CD14-positive monocyte (primary cell): ENCODE data around the gene ZNF594. TPM values are rescaled to one million over a fixed set of nuclear protein-coding genes. Genes with fewer than 3 reads are reported as not detected.

Experiments
- DNase-seq, 3 donors: peaks; one replicate each; pipeline ENCODE4 v3.0.0-alpha.2; 2011 to 2022
- H2AFZ ChIP-seq: 2 replicates; pipeline ENCODE4 v1.6.0; 2012; ENCODE audit warnings: mild to moderate bottlenecking, low read depth, low read length, inconsistent platforms; ENCODE audit not compliant: insufficient read depth, poor library complexity, severe bottlenecking
- H3K27ac ChIP-seq, 2 donors: 1 replicate in 1 of 2; 2 replicates in 1 of 2; pipeline ENCODE4 v1.5.1; 2012 to 2013; ENCODE audit warnings: low read length in 2 of 2, control low read depth in 1 of 2, inconsistent platforms in 1 of 2, low read depth in 1 of 2, mild to moderate bottlenecking in 1 of 2
- H3K27me3 ChIP-seq, 2 donors: one replicate each; pipeline versions ENCODE4 v1.6.0 to v1.6.1; 2011 to 2013; ENCODE audit warnings: low read length in 2 of 2; ENCODE audit not compliant: control insufficient read depth in 2 of 2, insufficient read depth in 2 of 2
- H3K36me3 ChIP-seq, 2 donors: replicated peaks in 1 of 2; 1 replicate in 1 of 2; 2 replicates in 1 of 2; pipeline versions ENCODE4 v1.5.1 to v1.6.1; 2012 to 2013; ENCODE audit warnings: low read length in 2 of 2, control low read depth in 1 of 2, inconsistent platforms in 1 of 2, mild to moderate bottlenecking in 1 of 2; ENCODE audit not compliant: insufficient read depth in 2 of 2, control insufficient read depth in 1 of 2
- H3K4me1 ChIP-seq, 2 donors: 1 replicate in 1 of 2; 2 replicates in 1 of 2; pipeline versions ENCODE4 v1.5.1 to v1.6.1; 2012 to 2013; ENCODE audit warnings: low read length in 2 of 2, control low read depth in 1 of 2, inconsistent platforms in 1 of 2, mild to moderate bottlenecking in 1 of 2, moderate library complexity in 1 of 2; ENCODE audit not compliant: insufficient read depth in 2 of 2, control insufficient read depth in 1 of 2
- H3K4me2 ChIP-seq: replicated peaks from 2 replicates; pipeline ENCODE3; 2012; ENCODE audit warnings: low read length, moderate library complexity, mild to moderate bottlenecking; ENCODE audit not compliant: poor library complexity, severe bottlenecking; ENCODE audit errors: extremely low read depth
- H3K4me3 ChIP-seq, 3 experiments: fragments of 200-600 bp in 1 of 3; sonication (generic) in 1 of 3; replicated peaks in 1 of 3; 1 replicate in 2 of 3; 2 replicates in 1 of 3; pipeline ENCODE4 v1.5.1; 2011 to 2013; ENCODE audit warnings: low read length in 3 of 3, mild to moderate bottlenecking in 3 of 3, control low read depth in 2 of 3, low read depth in 2 of 3, inconsistent platforms in 1 of 3, moderate library complexity in 1 of 3
- H3K79me2 ChIP-seq: 2 replicates; pipeline ENCODE4 v1.6.0; 2012; ENCODE audit warnings: mild to moderate bottlenecking, control low read depth, inconsistent platforms, low read length, moderate library complexity; ENCODE audit not compliant: insufficient read depth
- H3K9ac ChIP-seq: 2 replicates; pipeline ENCODE4 v1.6.0; 2017; ENCODE audit warnings: low read length, mild to moderate bottlenecking; ENCODE audit not compliant: insufficient read depth, poor library complexity, severe bottlenecking
- H3K9me3 ChIP-seq, 2 donors: replicated peaks in 1 of 2; 1 replicate in 1 of 2; 2 replicates in 1 of 2; pipeline versions ENCODE4 v1.5.1 to v1.6.1; 2012 to 2013; ENCODE audit warnings: low read length in 2 of 2, control low read depth in 1 of 2; ENCODE audit not compliant: control insufficient read depth in 1 of 2, insufficient read depth in 1 of 2
- H4K20me1 ChIP-seq: 2 replicates; pipeline ENCODE4 v1.6.0; 2012; ENCODE audit warnings: mild to moderate bottlenecking, low read length, control low read depth, moderate library complexity; ENCODE audit not compliant: insufficient read depth
- H3K27ac Mint-ChIP-seq, 7 donors: one replicate each; pipeline ENCODE4 v1.8.0; 2020; ENCODE audit warnings: mild to moderate bottlenecking in 7 of 7, mixed read lengths in 7 of 7, moderate library complexity in 6 of 7, inconsistent platforms in 2 of 7
- H3K27me3 Mint-ChIP-seq, 3 donors: one replicate each; pipeline ENCODE4 v1.8.0; 2021 to 2022; ENCODE audit warnings: low read depth in 3 of 3, mild to moderate bottlenecking in 3 of 3, mixed read lengths in 3 of 3, moderate library complexity in 3 of 3, inconsistent platforms in 1 of 3
- H3K36me3 Mint-ChIP-seq, 2 donors: one replicate each; pipeline ENCODE4 v1.8.0; 2020; ENCODE audit warnings: mixed read lengths in 2 of 2, inconsistent platforms in 1 of 2, mild to moderate bottlenecking in 1 of 2
- H3K4me1 Mint-ChIP-seq: one replicate; pipeline ENCODE4 v1.8.0; 2020; ENCODE audit warnings: mild to moderate bottlenecking, mixed read lengths
- H3K4me3 Mint-ChIP-seq, 2 donors: one replicate each; pipeline ENCODE4 v1.8.0; 2020; ENCODE audit warnings: mild to moderate bottlenecking in 2 of 2, mixed read lengths in 2 of 2, moderate library complexity in 1 of 2
- H3K9me3 Mint-ChIP-seq, 7 donors: one replicate each; pipeline ENCODE4 v1.8.0; 2020 to 2022; ENCODE audit warnings: mixed read lengths in 7 of 7, mild to moderate bottlenecking in 6 of 7, moderate library complexity in 6 of 7, inconsistent platforms in 2 of 7
- CTCF ChIP-seq: fragments of 200-600 bp; IDR thresholded peaks from one replicate; pipeline ENCODE4 v1.8.0; 2022; ENCODE audit warnings: antibody characterized with exemption, mild to moderate bottlenecking
- WGBS: methylation state at CpG from one replicate; pipeline ENCODE4 v1.1.5; 2013; ENCODE audit warnings: missing lambda C conversion rate; ENCODE audit not compliant: insufficient coverage; 5-methylcytosine and 5-hydroxymethylcytosine counted together
- intact Hi-C, 2 donors: fragments of 100-400 bp; cut with micrococcal nuclease; formaldehyde crosslinking; loops; one replicate each; pipeline versions ENCODE4 v1.15.0 to v1.15.1; 2023
- polyA plus RNA-seq, 3 donors: library from polyadenylated mRNA; depleted of rRNA in 1 of 3; unstranded in 2 of 3; stranded (reverse) in 1 of 3; fragments of 300-500 nt in 2 of 3; fragments of >200 nt in 1 of 3; fragmentation: Illumina TruSeq in 2 of 3; gene quantifications; 1 replicate in 2 of 3; 2 replicates in 1 of 3; pipeline ENCODE4 v1.2.3, GENCODE V29; 2012 to 2021

Gene ZNF594
- polyA plus RNA-seq, 3 donors = 0.34 to 1.0 TPM; not detected in 1

DNA sequence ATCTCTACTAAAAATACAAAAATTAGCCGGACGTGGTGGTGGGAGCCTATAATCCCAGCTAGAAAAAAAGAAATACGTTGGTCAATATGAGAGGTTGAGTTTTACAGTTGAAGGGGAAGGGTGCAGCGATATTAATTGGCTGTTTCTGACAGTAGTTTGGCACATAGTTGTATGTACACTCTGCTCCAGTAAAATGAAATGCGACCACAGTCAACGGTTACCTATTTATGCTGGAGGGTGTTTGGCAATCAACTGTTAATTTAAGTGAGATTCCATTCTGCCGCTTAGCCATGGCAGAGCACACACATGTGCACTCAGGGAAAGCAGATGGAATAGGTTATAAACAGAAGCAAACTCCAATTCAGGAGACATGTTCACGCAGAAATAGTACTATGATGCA, 9.3 kb upstream of the ZNF594 start:
- H3K9me3 Mint-ChIP-seq = peaks cover 0 to 2% (median 0%) of the 10 kb centered on the region in 7 donors
- peaks cover 0 to 11% of the 10 kb centered on the region in 2 donors for H3K36me3 ChIP-seq
- no peak overlapping the region for H3K27ac ChIP-seq
- no peak overlapping the region for H2AFZ ChIP-seq
- H3K4me2 ChIP-seq = no peak overlapping the region
- 86% methylated on average over 5 of the region's 8 CpGs for WGBS
- no peak overlapping the region for H3K4me3 Mint-ChIP-seq
- peaks cover 6 to 27% of the 10 kb centered on the region in 2 donors for H3K36me3 Mint-ChIP-seq
- H3K9me3 ChIP-seq = no peaks in the 10 kb centered on the region
- H3K27me3 ChIP-seq = no peaks in the 10 kb centered on the region
- peaks cover 0 to 5% of the 10 kb centered on the region in 2 donors for H3K4me1 ChIP-seq
- intact Hi-C loops = no loop called here
- no peak overlapping the region for H3K9ac ChIP-seq
- TF ChIP-seq CTCF = no peak
- peaks cover 0 to 2% (median 0%) of the 10 kb centered on the region in 3 donors for H3K27me3 Mint-ChIP-seq
- no peak for DNase-seq
- H4K20me1 ChIP-seq = no peaks in the 10 kb centered on the region
- no peak overlapping the region for H3K4me3 ChIP-seq
- no peak overlapping the region for H3K27ac Mint-ChIP-seq
- peaks cover 6% of the 10 kb centered on the region for H3K4me1 Mint-ChIP-seq
- H3K79me2 ChIP-seq = no peaks in the 10 kb centered on the region

- Histone ChIP-seq H3K4me3 (no peak overlapping the region), H2AFZ (no peak overlapping the region)
- H3K4me3 Mint-ChIP-seq = no peak overlapping the region
Measured at GRCh38 chr17:5200360-5200759, 8.7 kb upstream of the ZNF594 start.

More at GRCh38 chr17:5200360-5200759, 8.7 kb upstream of the ZNF594 start:
- Histone ChIP-seq H3K4me2 (no peak overlapping the region), H3K9me3 (no peaks in the 10 kb centered on the region), H3K79me2 (no peaks in the 10 kb centered on the region), H3K27me3 (no peaks in the 10 kb centered on the region), H3K27ac (no peak overlapping the region), H3K4me1 (peaks cover 0 to 5% of the 10 kb centered on the region in 2 donors), H3K36me3 (peaks cover 0 to 11% of the 10 kb centered on the region in 2 donors), H4K20me1 (no peaks in the 10 kb centered on the region), H3K9ac (no peak overlapping the region)
- H3K27me3 Mint-ChIP-seq = peaks cover 0 to 2% (median 0%) of the 10 kb centered on the region in 3 donors
- peaks cover 6% of the 10 kb centered on the region for H3K4me1 Mint-ChIP-seq
- TF ChIP-seq CTCF = no peak
- no peak overlapping the region for H3K27ac Mint-ChIP-seq
- peaks cover 0 to 2% (median 0%) of the 10 kb centered on the region in 7 donors for H3K9me3 Mint-ChIP-seq
- no peak for DNase-seq
- intact Hi-C loops = no loop called here
- peaks cover 6 to 27% of the 10 kb centered on the region in 2 donors for H3K36me3 Mint-ChIP-seq
- WGBS = no CpG with 5 or more reads among the region's 2 CpGs
